Activated naive CD8-positive, alpha-beta T cell (primary cell): ENCODE data around the gene SIKE1.

Experiments
- H3K27ac Mint-ChIP-seq: one replicate; pipeline ENCODE4 v1.8.0; 2021; ENCODE audit warnings: mixed read lengths
- H3K27me3 Mint-ChIP-seq: one replicate; pipeline ENCODE4 v1.8.0; 2021; ENCODE audit warnings: mixed read lengths
- H3K36me3 Mint-ChIP-seq: one replicate; pipeline ENCODE4 v1.8.0; 2021; ENCODE audit warnings: mixed read lengths
- H3K4me1 Mint-ChIP-seq: one replicate; pipeline ENCODE4 v1.8.0; 2021; ENCODE audit warnings: low read depth, mixed read lengths
- H3K4me3 Mint-ChIP-seq: one replicate; pipeline ENCODE4 v1.8.0; 2021; ENCODE audit warnings: mild to moderate bottlenecking, mixed read lengths
- H3K9me3 Mint-ChIP-seq: one replicate; pipeline ENCODE4 v1.8.0; 2021; ENCODE audit warnings: low read depth, mixed read lengths

SIKE1 gene

DNA sequence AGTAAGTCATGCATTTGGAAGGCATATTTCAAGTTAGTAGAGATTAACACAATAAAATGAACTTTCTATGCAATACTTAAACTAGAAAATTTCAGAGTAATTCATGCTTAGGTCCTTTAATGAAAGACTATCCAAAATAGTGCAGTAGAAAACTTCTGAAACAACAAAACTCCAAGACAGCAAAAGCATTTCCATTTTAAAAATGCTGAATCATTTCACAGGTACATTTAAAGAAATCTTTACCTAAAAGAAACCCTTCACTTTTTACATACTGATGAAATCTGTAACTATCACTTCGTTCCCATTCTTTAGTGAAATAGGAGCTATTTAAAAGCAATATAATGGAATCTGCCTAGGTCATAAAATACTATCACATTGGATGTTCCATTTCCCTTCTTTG lies 40.2 kb downstream of the SIKE1 start:
- H3K9me3 Mint-ChIP-seq: no peaks in the 10 kb centered on the region
- H3K27ac Mint-ChIP-seq: peak overlapping the region; percentile 84
- peaks cover 16% of the 10 kb centered on the region for H3K36me3 Mint-ChIP-seq
- no peak overlapping the region for H3K4me3 Mint-ChIP-seq
- H3K27me3 Mint-ChIP-seq: no peaks in the 10 kb centered on the region
- H3K4me1 Mint-ChIP-seq: peaks cover 53% of the 10 kb centered on the region

DNA sequence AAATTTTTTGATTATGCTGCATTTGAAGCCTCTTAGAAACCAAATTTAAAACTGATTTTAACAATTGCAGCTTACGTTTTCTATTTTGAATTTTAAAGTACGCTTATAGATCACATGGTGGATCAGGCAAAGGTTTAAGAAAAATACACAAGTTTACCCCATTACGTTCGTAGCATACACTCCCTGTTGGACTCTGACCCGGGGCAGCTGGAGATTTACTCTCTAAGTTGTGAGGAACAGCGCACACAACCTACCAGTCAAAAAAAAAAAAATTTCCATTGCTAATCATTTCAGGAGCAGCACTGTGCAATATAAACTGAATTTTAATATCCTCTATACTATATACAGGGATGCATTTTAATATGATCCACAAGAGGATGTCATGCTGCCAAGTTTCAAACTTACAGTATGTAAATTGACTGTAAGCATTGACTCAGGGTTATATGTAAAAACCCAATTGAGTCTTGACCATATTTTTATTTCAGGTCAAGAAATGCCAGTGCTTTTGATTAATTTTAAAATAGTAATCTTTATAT lies 43.1 kb downstream of the SIKE1 start:
- Mint-ChIP-seq H3K36me3 (peaks cover 21% of the 10 kb centered on the region), H3K9me3 (no peaks in the 10 kb centered on the region), H3K27ac (peak overlapping the region; percentile 22), H3K4me3 (no peak overlapping the region), H3K27me3 (no peaks in the 10 kb centered on the region), H3K4me1 (peaks cover 30% of the 10 kb centered on the region)

- no peaks in the 10 kb centered on the region for H3K27me3 Mint-ChIP-seq
- H3K9me3 Mint-ChIP-seq: no peaks in the 10 kb centered on the region
- peak overlapping the region; percentile 74 for H3K27ac Mint-ChIP-seq
- H3K4me1 Mint-ChIP-seq: peaks cover 23% of the 10 kb centered on the region
- H3K36me3 Mint-ChIP-seq: peaks cover 18% of the 10 kb centered on the region
- no peak overlapping the region for H3K4me3 Mint-ChIP-seq
These were observed 45.0 kb downstream of the SIKE1 start for GRCh38 chr1:114735479-114735878.

- Mint-ChIP-seq H3K27me3 (no peaks in the 10 kb centered on the region), H3K9me3 (no peaks in the 10 kb centered on the region), H3K4me1 (peaks cover 14% of the 10 kb centered on the region), H3K36me3 (peaks cover 7% of the 10 kb centered on the region), H3K27ac (peak overlapping the region; percentile 50), H3K4me3 (no peak overlapping the region)
These were observed 50.7 kb downstream of the SIKE1 start for GRCh38 chr1:114729782-114730181.

GRCh38 chr1:114728553-114728952 lies 51.9 kb downstream of the SIKE1 start:
- H3K9me3 Mint-ChIP-seq: no peaks in the 10 kb centered on the region
- H3K27me3 Mint-ChIP-seq: no peaks in the 10 kb centered on the region
- no peak overlapping the region for H3K4me3 Mint-ChIP-seq
- peaks cover 14% of the 10 kb centered on the region for H3K4me1 Mint-ChIP-seq
- peaks cover 9% of the 10 kb centered on the region for H3K36me3 Mint-ChIP-seq
- peak overlapping the region; percentile 38 for H3K27ac Mint-ChIP-seq

DNA sequence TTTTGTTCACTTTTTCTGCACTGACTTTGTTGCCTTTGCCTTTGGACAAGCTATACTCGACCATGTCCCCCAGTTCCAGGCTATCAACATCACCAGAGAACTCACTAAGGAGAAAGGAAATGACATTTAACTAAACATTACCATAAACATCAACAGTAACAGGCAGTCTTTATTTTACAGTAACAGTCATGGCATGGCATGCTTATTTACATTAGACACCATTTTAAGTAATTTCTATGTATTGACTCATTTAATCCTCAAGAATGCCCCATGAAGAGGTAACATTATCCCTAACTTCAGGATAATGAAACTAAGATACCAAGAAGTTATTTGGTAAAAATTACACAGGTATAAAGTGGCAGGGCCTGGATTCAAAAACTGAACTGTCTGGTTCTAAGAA lies 55.3 kb downstream of the SIKE1 start:
- Mint-ChIP-seq H3K36me3 (peaks cover 12% of the 10 kb centered on the region), H3K27me3 (no peaks in the 10 kb centered on the region), H3K27ac (peak overlapping the region; percentile 3), H3K4me1 (peaks cover 1% of the 10 kb centered on the region), H3K9me3 (no peaks in the 10 kb centered on the region), H3K4me3 (no peak overlapping the region)

- H3K27me3 Mint-ChIP-seq: no peaks in the 10 kb centered on the region
- H3K27ac Mint-ChIP-seq: peak overlapping the region; percentile 79
- H3K36me3 Mint-ChIP-seq: peaks cover 10% of the 10 kb centered on the region
- H3K9me3 Mint-ChIP-seq: no peaks in the 10 kb centered on the region
- peaks cover 7% of the 10 kb centered on the region for H3K4me1 Mint-ChIP-seq
- H3K4me3 Mint-ChIP-seq: no peak overlapping the region
These were observed 56.6 kb downstream of the SIKE1 start for GRCh38 chr1:114723915-114724314.

DNA sequence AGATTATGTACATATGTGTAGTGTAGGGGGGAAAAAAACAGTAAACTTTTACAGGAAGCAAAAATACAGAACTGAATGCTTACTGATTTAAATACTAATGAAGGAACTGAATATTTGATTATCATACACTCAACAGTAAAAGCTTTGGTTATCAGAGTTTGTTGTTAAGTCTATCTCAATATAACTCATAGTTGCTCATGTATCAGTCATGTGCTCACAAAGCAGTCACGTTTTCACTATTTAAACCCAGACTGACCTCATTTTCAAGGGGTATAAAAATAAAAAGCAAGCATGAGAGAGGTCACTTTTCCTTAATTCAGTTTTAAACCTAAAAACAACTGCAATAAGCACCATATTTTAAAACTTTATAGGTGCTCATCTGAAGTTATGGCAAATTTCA lies 57.0 kb downstream of the SIKE1 start:
- peaks cover 12% of the 10 kb centered on the region for H3K36me3 Mint-ChIP-seq
- H3K9me3 Mint-ChIP-seq: no peaks in the 10 kb centered on the region
- peaks cover 11% of the 10 kb centered on the region for H3K4me1 Mint-ChIP-seq

DNA sequence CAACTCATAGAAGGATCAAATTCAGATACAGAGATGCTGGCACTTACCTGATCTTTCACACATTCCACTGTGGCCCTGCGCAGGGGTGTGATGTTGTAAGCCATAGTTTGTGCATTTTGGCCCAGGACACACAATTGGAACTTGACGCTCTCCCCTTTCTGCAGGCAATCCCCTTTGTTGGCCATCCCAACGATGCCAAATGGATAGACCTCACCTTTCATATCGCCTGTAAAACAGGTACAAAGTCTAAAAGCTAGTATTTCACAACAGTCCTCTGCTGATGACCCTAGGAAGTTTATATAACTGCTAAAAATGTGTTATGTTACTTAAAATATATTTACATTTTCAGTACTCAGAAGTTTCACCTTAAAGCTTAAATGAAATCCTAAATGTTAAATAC lies 60.0 kb downstream of the SIKE1 start:
- H3K9me3 Mint-ChIP-seq: no peaks in the 10 kb centered on the region
- H3K4me3 Mint-ChIP-seq: no peak overlapping the region
- peaks cover 18% of the 10 kb centered on the region for H3K36me3 Mint-ChIP-seq
- H3K27ac Mint-ChIP-seq: peak overlapping the region; percentile 74
- H3K27me3 Mint-ChIP-seq: no peaks in the 10 kb centered on the region
- H3K4me1 Mint-ChIP-seq: peaks cover 30% of the 10 kb centered on the region

More for the DNA sequence above, 57.0 kb downstream of the SIKE1 start:
- Mint-ChIP-seq H3K27me3 (no peaks in the 10 kb centered on the region), H3K4me3 (no peak overlapping the region), H3K27ac (peak overlapping the region; percentile 83)
